Glutamatergic neuron (in vitro differentiated cells): ENCODE results near the gene VIPAS39. TPM values are rescaled to one million over a fixed set of nuclear protein-coding genes. Genes with fewer than 3 reads are reported as not detected.

Experiments used
- DNase-seq: peaks from one replicate; pipeline ENCODE4 v3.0.0; 2022
- H3K27ac Mint-ChIP-seq: one replicate; pipeline ENCODE4 v1.8.0; 2020; ENCODE audit warnings: mild to moderate bottlenecking, mixed read lengths, inconsistent platforms; ENCODE audit not compliant: unreplicated experiment
- H3K27me3 Mint-ChIP-seq: one replicate; pipeline ENCODE4 v1.8.0; 2020; ENCODE audit warnings: mild to moderate bottlenecking, moderate library complexity, mixed read lengths, inconsistent platforms; ENCODE audit not compliant: unreplicated experiment
- H3K36me3 Mint-ChIP-seq: one replicate; pipeline ENCODE4 v1.8.0; 2020; ENCODE audit warnings: mild to moderate bottlenecking, mixed read lengths, inconsistent platforms; ENCODE audit not compliant: unreplicated experiment
- H3K4me1 Mint-ChIP-seq: one replicate; pipeline ENCODE4 v1.8.0; 2020; ENCODE audit warnings: mild to moderate bottlenecking, low read depth, mixed read lengths, inconsistent platforms; ENCODE audit not compliant: unreplicated experiment
- H3K4me3 Mint-ChIP-seq: one replicate; pipeline ENCODE4 v1.8.0; 2020; ENCODE audit warnings: mild to moderate bottlenecking, mixed read lengths, inconsistent platforms; ENCODE audit not compliant: unreplicated experiment
- H3K9me3 Mint-ChIP-seq: one replicate; pipeline ENCODE4 v1.8.0; 2020; ENCODE audit warnings: mild to moderate bottlenecking, moderate library complexity, mixed read lengths, inconsistent platforms; ENCODE audit not compliant: unreplicated experiment
- total RNA-seq: library from RNA; stranded (reverse); fragmentation: NEBNext Ultra II Directional; extraction: Animal tissue kit (Norgen Biotek cat#: 25700); gene quantifications from one replicate; pipeline ENCODE4 v1.2.1, GENCODE V29; 2021; ENCODE audit not compliant: unreplicated experiment
- TF ChIP-seq, protein P1 (sequence below): fragments of 200-600 bp; sonication (generic); IDR thresholded peaks from one replicate; pipeline ENCODE4 v1.5.0; 2021; ENCODE audit not compliant: partially characterized antibody, unreplicated experiment

The VIPAS39 gene
- total RNA-seq, 1 donor from 2014 or later, result 31.6 TPM

DNA sequence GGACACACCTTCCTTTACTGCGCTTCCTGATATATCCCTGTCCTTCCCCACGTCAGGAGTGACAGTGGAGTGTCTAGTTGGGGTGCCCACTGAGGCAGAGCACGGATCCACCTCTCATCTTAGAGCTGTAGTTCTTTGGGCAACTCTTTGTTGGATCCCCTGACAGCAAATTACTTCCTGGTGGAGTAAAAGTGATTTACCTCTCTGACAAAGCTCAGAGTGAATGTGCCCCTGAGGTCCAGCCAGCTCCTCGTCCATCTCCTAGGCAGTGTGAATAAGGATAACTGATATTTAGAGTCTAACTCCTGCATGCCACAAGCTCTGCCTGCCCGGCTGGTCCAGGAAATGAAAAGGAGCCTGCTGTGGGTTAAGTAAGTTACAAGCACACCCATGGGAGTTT, 16.5 kb upstream of the VIPAS39 start:
- peaks cover 9% of the 10 kb centered on the region for H3K4me1 Mint-ChIP-seq
- no peak overlapping the region for H3K4me3 Mint-ChIP-seq
- TF ChIP-seq, protein P1, sequence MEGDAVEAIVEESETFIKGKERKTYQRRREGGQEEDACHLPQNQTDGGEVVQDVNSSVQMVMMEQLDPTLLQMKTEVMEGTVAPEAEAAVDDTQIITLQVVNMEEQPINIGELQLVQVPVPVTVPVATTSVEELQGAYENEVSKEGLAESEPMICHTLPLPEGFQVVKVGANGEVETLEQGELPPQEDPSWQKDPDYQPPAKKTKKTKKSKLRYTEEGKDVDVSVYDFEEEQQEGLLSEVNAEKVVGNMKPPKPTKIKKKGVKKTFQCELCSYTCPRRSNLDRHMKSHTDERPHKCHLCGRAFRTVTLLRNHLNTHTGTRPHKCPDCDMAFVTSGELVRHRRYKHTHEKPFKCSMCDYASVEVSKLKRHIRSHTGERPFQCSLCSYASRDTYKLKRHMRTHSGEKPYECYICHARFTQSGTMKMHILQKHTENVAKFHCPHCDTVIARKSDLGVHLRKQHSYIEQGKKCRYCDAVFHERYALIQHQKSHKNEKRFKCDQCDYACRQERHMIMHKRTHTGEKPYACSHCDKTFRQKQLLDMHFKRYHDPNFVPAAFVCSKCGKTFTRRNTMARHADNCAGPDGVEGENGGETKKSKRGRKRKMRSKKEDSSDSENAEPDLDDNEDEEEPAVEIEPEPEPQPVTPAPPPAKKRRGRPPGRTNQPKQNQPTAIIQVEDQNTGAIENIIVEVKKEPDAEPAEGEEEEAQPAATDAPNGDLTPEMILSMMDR, result no peak
- H3K27me3 Mint-ChIP-seq, result peaks cover 7% of the 10 kb centered on the region
- H3K9me3 Mint-ChIP-seq, result peaks cover 1% of the 10 kb centered on the region
- H3K27ac Mint-ChIP-seq, result no peak overlapping the region
- H3K36me3 Mint-ChIP-seq, result no peaks in the 10 kb centered on the region
- DNase-seq, result no peak

GRCh38 chr14:77470224-77470870, 12.9 kb upstream of the VIPAS39 start:
- Mint-ChIP-seq H3K9me3 (no peaks in the 10 kb centered on the region), H3K27me3 (peaks cover 5% of the 10 kb centered on the region), H3K27ac (no peak overlapping the region), H3K4me3 (no peak overlapping the region), H3K36me3 (no peaks in the 10 kb centered on the region), H3K4me1 (peaks cover 2% of the 10 kb centered on the region)
- TF ChIP-seq, protein P1, result no peak
- DNase-seq, result no peak

DNA sequence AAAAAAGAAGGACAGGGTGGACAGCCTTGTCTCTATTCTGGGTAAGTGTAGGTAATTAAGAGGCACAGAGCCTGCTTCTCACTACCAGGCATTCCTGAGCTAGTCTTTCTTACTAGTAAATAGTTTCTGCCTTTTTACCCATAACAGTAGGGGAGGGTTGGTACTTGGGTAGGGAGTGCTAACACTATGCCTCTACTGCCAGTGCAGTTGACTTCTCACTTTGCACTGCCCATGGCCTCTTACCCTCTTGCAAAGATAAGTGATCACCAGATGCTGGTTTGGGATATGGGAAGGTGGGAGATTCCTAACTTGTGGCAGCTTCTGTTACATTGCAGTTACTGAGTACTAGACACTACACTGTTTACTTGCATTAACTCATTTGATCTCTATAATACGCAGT, 12.1 kb upstream of the VIPAS39 start:
- Mint-ChIP-seq H3K36me3 (no peaks in the 10 kb centered on the region), H3K27ac (no peak overlapping the region), H3K4me1 (no peaks in the 10 kb centered on the region)

DNA sequence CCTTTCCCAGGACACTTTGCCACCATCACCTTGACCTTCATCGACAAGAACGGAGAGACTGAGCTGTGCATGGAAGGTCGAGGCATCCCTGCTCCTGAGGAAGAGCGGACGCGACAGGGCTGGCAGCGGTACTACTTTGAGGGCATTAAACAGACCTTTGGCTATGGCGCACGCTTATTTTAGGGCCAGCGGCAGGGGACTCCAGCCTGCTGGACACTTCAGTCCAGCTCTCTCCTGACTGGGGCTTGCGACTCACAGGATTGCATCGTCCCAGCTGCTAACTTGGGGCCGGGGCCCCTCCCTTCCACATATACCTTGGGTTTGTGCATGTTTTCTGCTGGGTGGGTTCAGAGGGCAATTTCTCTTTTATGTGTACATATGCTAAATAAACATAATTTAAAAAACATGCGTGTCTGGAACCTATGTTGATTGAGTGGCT, 11.7 kb upstream of the VIPAS39 start:
- H3K4me1 Mint-ChIP-seq, result no peaks in the 10 kb centered on the region
- no peaks in the 10 kb centered on the region for H3K9me3 Mint-ChIP-seq
- no peak overlapping the region for H3K4me3 Mint-ChIP-seq
- no peaks in the 10 kb centered on the region for H3K36me3 Mint-ChIP-seq
- H3K27me3 Mint-ChIP-seq, result peaks cover 3% of the 10 kb centered on the region
- TF ChIP-seq, protein P1, result no peak
- DNase-seq, result no peak
- H3K27ac Mint-ChIP-seq, result no peak overlapping the region

More for the DNA sequence above, 12.1 kb upstream of the VIPAS39 start:
- TF ChIP-seq, protein P1, result no peak
- Mint-ChIP-seq H3K4me3 (no peak overlapping the region), H3K9me3 (no peaks in the 10 kb centered on the region), H3K27me3 (peaks cover 3% of the 10 kb centered on the region)
- no peak for DNase-seq

DNA sequence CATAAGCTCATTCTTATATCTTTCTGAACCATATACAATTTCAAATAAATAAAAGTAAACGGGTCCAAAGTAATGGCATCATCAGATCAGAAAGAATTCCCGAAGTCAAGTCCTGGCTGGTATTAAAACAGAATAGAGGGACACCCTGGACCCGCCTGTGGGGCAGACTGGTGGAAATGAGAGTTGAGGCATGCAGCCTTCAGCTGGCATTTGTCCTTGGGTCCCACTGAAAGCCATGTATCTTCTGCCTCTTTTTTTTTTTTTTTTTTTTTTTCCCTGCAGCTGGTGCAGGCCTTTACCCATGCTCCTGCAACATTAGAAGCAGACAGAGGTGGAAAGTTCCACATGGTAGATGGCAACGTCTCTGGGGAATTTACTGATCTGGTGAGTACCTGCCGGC, 10.4 kb upstream of the VIPAS39 start:
- H3K4me1 Mint-ChIP-seq, result no peaks in the 10 kb centered on the region
- no peak overlapping the region for H3K4me3 Mint-ChIP-seq
- H3K27ac Mint-ChIP-seq, result no peak overlapping the region
- DNase-seq, result no peak
- peaks cover 3% of the 10 kb centered on the region for H3K27me3 Mint-ChIP-seq
- TF ChIP-seq, protein P1, result no peak
- no peaks in the 10 kb centered on the region for H3K36me3 Mint-ChIP-seq
- no peaks in the 10 kb centered on the region for H3K9me3 Mint-ChIP-seq
